Stimulated activated naive B cell treated with anti-CD40 and anti-IgM and Interleukin-4, amounts not matched to agents 10 μg/mL and 1 μg/mL and 100 μg/mL, for 72 hours (primary cell): ENCODE results near the gene ADPRHL1.
"Not testable (repeated sequence)": the region's sequence is repeated elsewhere in the genome, so short reads cannot be mapped to it uniquely, and the experiment has no call there.

Experiments used
- ATAC-seq, 2 donors: fragments of 150-1000 bp; cut with Tn5 transposase; replicated peaks; 2 replicates each; pipeline ENCODE4 v1.10.0; 2021; ENCODE audit warnings: moderate library complexity in 1 of 2
- DNase-seq: peaks from one replicate; pipeline ENCODE4 v3.0.0; 2021
- H3K27ac Mint-ChIP-seq: one replicate; pipeline ENCODE4 v1.8.0; 2022; ENCODE audit warnings: mild to moderate bottlenecking, mixed read lengths
- H3K27me3 Mint-ChIP-seq, 2 donors: one replicate each; pipeline ENCODE4 v1.8.0; 2022; ENCODE audit warnings: mixed read lengths in 2 of 2
- H3K36me3 Mint-ChIP-seq, 2 donors: one replicate each; pipeline ENCODE4 v1.8.0; 2022; ENCODE audit warnings: mixed read lengths in 2 of 2, mild to moderate bottlenecking in 1 of 2
- H3K4me1 Mint-ChIP-seq, 2 donors: one replicate each; pipeline ENCODE4 v1.8.0; 2022; ENCODE audit warnings: mixed read lengths in 2 of 2, mild to moderate bottlenecking in 1 of 2
- H3K4me3 Mint-ChIP-seq, 2 donors: one replicate each; pipeline ENCODE4 v1.8.0; 2022; ENCODE audit warnings: mild to moderate bottlenecking in 2 of 2, mixed read lengths in 2 of 2, moderate library complexity in 1 of 2
- H3K9me3 Mint-ChIP-seq, 2 donors: one replicate each; pipeline ENCODE4 v1.8.0; 2022; ENCODE audit warnings: mixed read lengths in 2 of 2, mild to moderate bottlenecking in 1 of 2

Gene ADPRHL1

GRCh38 chr13:113443991-113444390 lies 9.3 kb downstream of the ADPRHL1 start:
- Mint-ChIP-seq H3K9me3 (peaks cover 0 to 6% of the 10 kb centered on the region in 2 donors), H3K4me3 (no peak overlapping the region), H3K4me1 (peaks cover 7 to 13% of the 10 kb centered on the region in 2 donors), H3K36me3 (peaks cover 14 to 16% of the 10 kb centered on the region in 2 donors), H3K27me3 (no peaks in the 10 kb centered on the region), H3K27ac (no peak overlapping the region)
- no peak for DNase-seq
- ATAC-seq: no peak

- H3K9me3 Mint-ChIP-seq: peaks cover 0 to 6% of the 10 kb centered on the region in 2 donors
- peaks cover 14 to 16% of the 10 kb centered on the region in 2 donors for H3K36me3 Mint-ChIP-seq
- no peak for DNase-seq
- no peak overlapping the region for H3K4me3 Mint-ChIP-seq
- H3K27ac Mint-ChIP-seq: no peak overlapping the region
- ATAC-seq: no peak
- no peaks in the 10 kb centered on the region for H3K27me3 Mint-ChIP-seq
- H3K4me1 Mint-ChIP-seq: peaks cover 7 to 13% of the 10 kb centered on the region in 2 donors
Measured at GRCh38 chr13:113442985-113443362, 10.3 kb downstream of the ADPRHL1 start.

- Mint-ChIP-seq H3K9me3 (peaks cover 0 to 6% of the 10 kb centered on the region in 2 donors), H3K4me3 (no peak overlapping the region), H3K36me3 (peaks cover 14 to 16% of the 10 kb centered on the region in 2 donors), H3K27me3 (no peaks in the 10 kb centered on the region), H3K4me1 (peaks cover 7 to 13% of the 10 kb centered on the region in 2 donors), H3K27ac (no peak overlapping the region)
- DNase-seq (no peak), ATAC-seq (no peak)
Measured at GRCh38 chr13:113442354-113442984, 10.8 kb downstream of the ADPRHL1 start.

GRCh38 chr13:113441661-113442060 lies 11.6 kb downstream of the ADPRHL1 start:
- no peak for ATAC-seq
- Mint-ChIP-seq H3K36me3 (peaks cover 15 to 16% of the 10 kb centered on the region in 2 donors), H3K27me3 (no peaks in the 10 kb centered on the region), H3K4me1 (peaks cover 7 to 13% of the 10 kb centered on the region in 2 donors), H3K27ac (no peak overlapping the region), H3K4me3 (no peak overlapping the region), H3K9me3 (peaks cover 0 to 6% of the 10 kb centered on the region in 2 donors)
- no peak for DNase-seq

- Mint-ChIP-seq H3K9me3 (peaks cover 0 to 3% of the 10 kb centered on the region in 2 donors), H3K36me3 (peaks cover 6 to 8% of the 10 kb centered on the region in 2 donors), H3K27ac (no peak overlapping the region), H3K4me3 (no peak overlapping the region), H3K4me1 (no peaks in the 10 kb centered on the region), H3K27me3 (no peaks in the 10 kb centered on the region)
- no peak for DNase-seq
- no peak for ATAC-seq
Measured at GRCh38 chr13:113437408-113438010, 15.8 kb downstream of the ADPRHL1 start.

- H3K27me3 Mint-ChIP-seq, H3K36me3 Mint-ChIP-seq, ATAC-seq, DNase-seq, H3K4me3 Mint-ChIP-seq, H3K4me1 Mint-ChIP-seq, H3K9me3 Mint-ChIP-seq, H3K27ac Mint-ChIP-seq: not testable (repeated sequence)
Measured at GRCh38 chr13:113436866-113437265, 16.4 kb downstream of the ADPRHL1 start.

- not testable (repeated sequence) for H3K27me3 Mint-ChIP-seq, H3K27ac Mint-ChIP-seq, ATAC-seq, H3K4me3 Mint-ChIP-seq, H3K36me3 Mint-ChIP-seq, H3K4me1 Mint-ChIP-seq, DNase-seq, H3K9me3 Mint-ChIP-seq
Measured at GRCh38 chr13:113435907-113436306, 17.4 kb downstream of the ADPRHL1 start.

- no peak overlapping the region for H3K27ac Mint-ChIP-seq
- no peaks in the 10 kb centered on the region for H3K9me3 Mint-ChIP-seq
Measured at GRCh38 chr13:113433391-113433916, 19.8 kb downstream of the ADPRHL1 start.

GRCh38 chr13:113432506-113433270 lies 20.6 kb downstream of the ADPRHL1 start:
- Mint-ChIP-seq H3K9me3 (no peaks in the 10 kb centered on the region), H3K27me3 (no peaks in the 10 kb centered on the region), H3K4me3 (no peak overlapping the region), H3K4me1 (no peaks in the 10 kb centered on the region), H3K27ac (no peak overlapping the region), H3K36me3 (peaks cover 4 to 5% of the 10 kb centered on the region in 2 donors)
- ATAC-seq (no peak), DNase-seq (no peak)

More at GRCh38 chr13:113433391-113433916, 19.8 kb downstream of the ADPRHL1 start:
- H3K4me3 Mint-ChIP-seq: no peak overlapping the region
- DNase-seq (no peak), ATAC-seq (no peak)
- no peaks in the 10 kb centered on the region for H3K4me1 Mint-ChIP-seq
- no peaks in the 10 kb centered on the region for H3K27me3 Mint-ChIP-seq
- H3K36me3 Mint-ChIP-seq: peaks cover 4 to 5% of the 10 kb centered on the region in 2 donors

- no peaks in the 10 kb centered on the region for H3K4me1 Mint-ChIP-seq
- H3K27ac Mint-ChIP-seq: no peak overlapping the region
- H3K9me3 Mint-ChIP-seq: no peaks in the 10 kb centered on the region
- H3K4me3 Mint-ChIP-seq: no peak overlapping the region
- no peak for ATAC-seq
- no peak for DNase-seq
- H3K36me3 Mint-ChIP-seq: peaks cover 3 to 5% of the 10 kb centered on the region in 2 donors
- no peaks in the 10 kb centered on the region for H3K27me3 Mint-ChIP-seq
Measured at GRCh38 chr13:113431171-113431570, 22.1 kb downstream of the ADPRHL1 start.

- H3K9me3 Mint-ChIP-seq: no peaks in the 10 kb centered on the region
- DNase-seq (no peak), ATAC-seq (no peak)
- no peaks in the 10 kb centered on the region for H3K27me3 Mint-ChIP-seq
- no peaks in the 10 kb centered on the region for H3K4me1 Mint-ChIP-seq
- no peak overlapping the region for H3K4me3 Mint-ChIP-seq
- no peak overlapping the region for H3K27ac Mint-ChIP-seq
- H3K36me3 Mint-ChIP-seq: peaks cover 3 to 5% of the 10 kb centered on the region in 2 donors
Measured at GRCh38 chr13:113430378-113431110, 22.7 kb downstream of the ADPRHL1 start.

- no peaks in the 10 kb centered on the region for H3K4me1 Mint-ChIP-seq
- no peak for DNase-seq
- H3K27me3 Mint-ChIP-seq: peaks cover 0 to 4% of the 10 kb centered on the region in 2 donors
- H3K36me3 Mint-ChIP-seq: peaks cover 3 to 5% of the 10 kb centered on the region in 2 donors
- H3K4me3 Mint-ChIP-seq: no peak overlapping the region
- no peak for ATAC-seq
- H3K27ac Mint-ChIP-seq: no peak overlapping the region
- peaks cover 0 to 3% of the 10 kb centered on the region in 2 donors for H3K9me3 Mint-ChIP-seq
Measured at GRCh38 chr13:113429608-113429985, 23.7 kb downstream of the ADPRHL1 start.

- Mint-ChIP-seq H3K27me3 (peaks cover 0 to 5% of the 10 kb centered on the region in 2 donors), H3K4me3 (no peak overlapping the region), H3K36me3 (peaks cover 3 to 5% of the 10 kb centered on the region in 2 donors), H3K27ac (no peak overlapping the region), H3K9me3 (peaks cover 0 to 4% of the 10 kb centered on the region in 2 donors), H3K4me1 (no peaks in the 10 kb centered on the region)
- no peak for ATAC-seq
- no peak for DNase-seq
Measured at GRCh38 chr13:113428871-113429607, 24.2 kb downstream of the ADPRHL1 start.
